ENCODE results near the gene NPSR1. TPM values are rescaled to one million over a fixed set of nuclear protein-coding genes. Genes with fewer than 3 reads are reported as not detected.

NPSR1 gene
- total RNA-seq, 2 experiments from 2014 or later = not detected

GRCh38 chr7:34662058-34662708 lies 4.2 kb downstream of the NPSR1 start:
- ChIA-PET POLR2A (interaction anchor here (0.6 kb wide), 1 partner anchor 61 kb away, joined by 3 read pairs; no protein-coding TSS in a partner anchor), CTCF (ENCODE audit: unreplicated experiment) (no interaction called here)
- Histone ChIP-seq H3K9me2 (ENCODE audit: insufficient read depth, low read length) (no peaks in the 10 kb centered on the region), H3K9me3 (ENCODE audit: low read length) (no peaks in the 10 kb centered on the region), H4K20me1 (ENCODE audit: insufficient read depth, low read length) (no peaks in the 10 kb centered on the region), H3K4me1 (ENCODE audit: insufficient read depth, low read length, poor library complexity, severe bottlenecking) (no peaks in the 10 kb centered on the region), H3K27ac (ENCODE audit: low read depth, low read length, poor library complexity, severe bottlenecking) (no peak overlapping the region), H3K4me2 (ENCODE audit: low read length) (no peak overlapping the region), H3K36me3 (ENCODE audit: insufficient read depth, low read length) (no peaks in the 10 kb centered on the region), H3K4me3 (ENCODE audit: low read depth, low read length, poor library complexity, severe bottlenecking) (no peak overlapping the region), H3K79me2 (ENCODE audit: insufficient read depth, low read depth, low read length) (no peaks in the 10 kb centered on the region), H2AFZ (ENCODE audit: low read length) (no peak overlapping the region)
- BruUV-seq (replicated peaks) = no TSS peak
- intact Hi-C loops (cut with micrococcal nuclease; ENCODE audit: unreplicated experiment) = no loop called here
- no peak for DNase-seq (ENCODE audit: low spot score)
- TF ChIP-seq EZH2phosphoT487 (IDR thresholded peaks at IDR 0.05; ENCODE audit: borderline replicate concordance, low read depth, low read length) (no peak), CTCF (conservative IDR thresholded peaks at IDR 0.05; ENCODE audit: low read length) (no peak)

GRCh38 chr7:34664755-34665154 lies 6.7 kb downstream of the NPSR1 start:
- TF ChIP-seq CTCF (conservative IDR thresholded peaks at IDR 0.05; ENCODE audit: low read length) (no peak), EZH2phosphoT487 (IDR thresholded peaks at IDR 0.05; ENCODE audit: borderline replicate concordance, low read depth, low read length) (no peak)
- Histone ChIP-seq H3K4me2 (ENCODE audit: low read length) (no peak overlapping the region), H3K9me2 (ENCODE audit: insufficient read depth, low read length) (no peaks in the 10 kb centered on the region), H2AFZ (ENCODE audit: low read length) (no peak overlapping the region), H3K4me1 (ENCODE audit: insufficient read depth, low read length, poor library complexity, severe bottlenecking) (no peaks in the 10 kb centered on the region), H4K20me1 (ENCODE audit: insufficient read depth, low read length) (no peaks in the 10 kb centered on the region), H3K27ac (ENCODE audit: low read depth, low read length, poor library complexity, severe bottlenecking) (no peak overlapping the region), H3K36me3 (ENCODE audit: insufficient read depth, low read length) (no peaks in the 10 kb centered on the region), H3K4me3 (ENCODE audit: low read depth, low read length, poor library complexity, severe bottlenecking) (no peak overlapping the region), H3K79me2 (ENCODE audit: insufficient read depth, low read depth, low read length) (no peaks in the 10 kb centered on the region), H3K9me3 (ENCODE audit: low read length) (no peaks in the 10 kb centered on the region)
- POLR2A ChIA-PET = no interaction called here
- intact Hi-C loops (cut with micrococcal nuclease; ENCODE audit: unreplicated experiment) = no loop called here
- BruUV-seq (replicated peaks) = no TSS peak
- DNase-seq (ENCODE audit: low spot score) = no peak
- CTCF ChIA-PET (ENCODE audit: unreplicated experiment) = no interaction called here

- Histone ChIP-seq H3K4me3 (ENCODE audit: low read depth, low read length, poor library complexity, severe bottlenecking) (no peak overlapping the region), H3K4me1 (ENCODE audit: insufficient read depth, low read length, poor library complexity, severe bottlenecking) (no peaks in the 10 kb centered on the region), H3K9me3 (ENCODE audit: low read length) (no peaks in the 10 kb centered on the region), H3K79me2 (ENCODE audit: insufficient read depth, low read depth, low read length) (no peaks in the 10 kb centered on the region), H3K4me2 (ENCODE audit: low read length) (no peak overlapping the region), H4K20me1 (ENCODE audit: insufficient read depth, low read length) (no peaks in the 10 kb centered on the region), H3K36me3 (ENCODE audit: insufficient read depth, low read length) (no peaks in the 10 kb centered on the region), H3K9me2 (ENCODE audit: insufficient read depth, low read length) (no peaks in the 10 kb centered on the region), H3K27ac (ENCODE audit: low read depth, low read length, poor library complexity, severe bottlenecking) (no peak overlapping the region), H2AFZ (ENCODE audit: low read length) (no peak overlapping the region)
- BruUV-seq (replicated peaks) = no TSS peak
- intact Hi-C loops (cut with micrococcal nuclease; ENCODE audit: unreplicated experiment) = no loop called here
- TF ChIP-seq CTCF (conservative IDR thresholded peaks at IDR 0.05; ENCODE audit: low read length) (no peak), EZH2phosphoT487 (IDR thresholded peaks at IDR 0.05; ENCODE audit: borderline replicate concordance, low read depth, low read length) (no peak)
- no peak for DNase-seq (ENCODE audit: low spot score)
- ChIA-PET CTCF (ENCODE audit: unreplicated experiment) (no interaction called here), POLR2A (no interaction called here)
Observed at GRCh38 chr7:34672430-34672829, 14.4 kb downstream of the NPSR1 start.

Measured in OCI-LY7 (cell line).